ENCODE data around the gene SRP68.
"Not testable (repeated sequence)": the region's sequence is repeated elsewhere in the genome, so short reads cannot be mapped to it uniquely, and the experiment has no call there.

SRP68 gene

GRCh38 chr17:76044475-76045007 is 27.8 kb downstream of the SRP68 start:
- DNase-seq = not testable (repeated sequence)

DNA sequence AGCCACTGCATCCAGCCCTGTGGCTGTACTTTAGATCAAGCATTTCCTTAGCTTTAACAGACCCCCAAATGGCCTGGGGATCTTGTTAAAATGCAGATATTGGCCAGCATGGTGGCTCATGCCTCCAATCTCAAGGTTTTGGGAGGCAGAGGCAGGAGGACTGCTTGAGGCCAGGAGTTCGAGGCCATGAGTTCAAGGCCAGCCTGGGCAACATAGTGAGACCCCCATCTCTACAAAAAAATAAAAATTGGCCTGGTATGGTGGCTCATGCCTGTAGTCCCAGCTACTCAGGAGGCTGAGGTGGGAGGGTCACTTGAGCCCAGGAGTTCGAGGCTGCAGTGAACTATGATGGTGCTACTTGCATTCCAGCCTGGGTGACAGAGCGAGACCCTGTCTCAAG is 29.4 kb downstream of the SRP68 start:
- not testable (repeated sequence) for DNase-seq

DNA sequence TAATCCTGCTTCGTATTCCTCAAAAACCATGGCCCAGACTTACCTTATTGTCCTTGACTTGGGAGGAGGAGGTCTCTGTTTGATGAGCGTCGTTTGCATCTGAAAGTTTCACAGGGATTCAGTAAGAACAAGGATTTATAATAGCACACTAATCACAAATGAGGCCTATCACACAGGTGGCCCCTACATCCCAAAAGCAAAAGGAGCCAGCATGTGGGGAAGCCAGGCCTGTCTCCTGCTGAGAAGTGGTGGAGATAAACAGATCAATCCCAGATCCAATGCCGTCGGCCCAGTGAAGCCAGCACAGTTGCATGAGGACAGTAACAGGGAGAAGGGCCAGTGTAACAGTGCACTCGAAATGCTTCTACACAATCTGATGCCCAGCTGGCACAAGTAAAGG is 31.9 kb downstream of the SRP68 start:
- no peak for DNase-seq

DNA sequence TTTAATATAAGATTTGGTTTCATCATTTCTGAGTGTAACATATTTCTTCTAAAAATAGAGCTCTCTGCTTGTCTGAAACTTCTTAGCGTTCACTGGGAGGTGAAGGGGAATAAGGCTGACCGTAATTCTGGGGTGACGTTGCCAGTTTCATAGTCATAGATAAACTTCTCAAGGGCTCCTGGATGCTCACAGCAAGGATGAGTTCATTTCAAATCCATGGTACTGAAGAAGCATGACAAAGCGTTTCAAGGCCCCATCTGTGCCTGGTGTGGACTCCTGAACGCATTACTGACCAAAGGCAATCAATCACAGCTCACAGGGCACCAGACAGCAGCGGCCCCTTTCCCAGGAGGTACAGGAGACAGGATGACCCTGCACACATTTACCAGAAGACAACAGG is 33.2 kb downstream of the SRP68 start:
- DNase-seq = peak; percentile 55

- DNase-seq = no peak
Observed at GRCh38 chr17:76038050-76038449, 34.3 kb downstream of the SRP68 start.

DNA sequence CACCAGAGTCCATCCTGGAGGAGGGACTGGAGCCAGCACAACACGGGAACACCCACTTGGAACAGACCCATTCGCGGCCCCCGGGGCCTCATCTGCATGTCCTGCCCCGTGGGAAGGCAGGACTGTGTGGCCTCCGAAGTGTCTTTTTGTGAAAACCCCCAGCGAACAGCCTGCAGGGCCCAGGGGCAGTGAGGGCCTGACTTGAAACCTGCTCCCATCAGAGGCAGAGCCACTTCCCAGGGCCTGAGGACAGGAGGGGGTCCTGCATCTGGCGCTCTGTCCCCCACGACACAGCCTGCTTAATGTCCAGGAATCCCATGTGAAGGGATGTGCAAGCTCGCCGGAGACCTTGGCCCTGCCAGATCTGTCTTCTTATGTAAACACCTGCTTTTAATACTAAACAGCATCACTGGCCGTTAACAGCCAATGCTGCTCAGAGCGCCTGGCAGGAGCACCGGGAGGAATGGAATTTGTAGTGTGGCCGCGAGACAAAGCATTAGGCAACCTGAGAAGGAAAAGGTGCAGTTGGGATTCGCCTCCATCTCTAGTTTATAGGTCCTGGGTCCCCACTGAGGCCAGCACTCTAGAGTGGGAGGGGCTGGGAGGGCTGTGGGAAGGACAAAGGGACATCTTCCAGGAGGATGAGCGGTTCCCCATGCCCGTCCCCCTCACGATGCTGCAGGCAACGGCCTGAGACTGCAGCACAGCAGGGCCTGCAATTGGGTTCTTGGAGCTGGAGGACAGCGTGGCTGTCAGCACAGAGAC is 35.6 kb downstream of the SRP68 start:
- DNase-seq = no peak

DNA sequence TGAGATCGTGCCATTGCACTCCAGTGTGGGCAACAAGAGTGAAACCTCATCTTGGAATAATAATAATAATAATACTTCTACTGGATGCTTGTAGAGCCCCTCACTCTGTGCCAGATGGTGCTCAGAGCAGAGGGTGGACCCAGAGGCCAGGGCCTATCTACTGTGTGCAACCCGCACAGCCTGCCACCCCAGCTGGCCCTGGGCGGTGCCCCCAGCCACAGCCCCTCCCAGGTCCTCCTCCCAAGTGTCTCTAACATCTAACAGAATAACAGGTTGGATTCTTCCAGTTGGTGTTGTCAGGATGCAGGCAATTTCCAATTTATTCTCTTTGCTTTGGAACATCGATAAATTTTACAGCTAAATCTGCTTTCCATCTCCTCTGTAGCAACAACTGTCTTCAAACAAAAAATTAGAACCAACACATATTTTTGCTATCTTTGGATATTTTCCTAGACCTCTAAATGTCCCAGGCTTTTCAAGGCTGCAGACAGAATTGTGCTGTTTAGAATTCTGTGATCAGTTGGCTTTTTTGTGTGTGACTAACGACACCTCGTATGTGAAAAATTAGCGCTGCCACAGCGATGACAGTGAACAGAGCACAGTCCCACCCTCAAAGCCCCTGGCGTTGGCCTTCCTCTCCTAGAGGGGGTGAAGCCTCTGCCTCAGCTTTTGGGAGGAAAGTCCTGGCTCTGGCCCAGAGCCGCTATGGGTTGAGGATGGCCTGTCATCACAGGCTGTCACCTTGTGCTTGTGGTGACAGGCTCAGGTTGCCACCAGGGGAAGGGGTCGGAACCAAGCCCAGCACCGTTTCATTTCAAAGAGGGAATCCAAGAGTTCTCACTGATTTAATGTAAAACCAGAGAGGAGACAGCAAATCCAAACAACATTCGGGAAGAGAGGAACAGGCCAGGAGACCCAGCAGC is 37.6 kb downstream of the SRP68 start:
- no peak for DNase-seq

DNA sequence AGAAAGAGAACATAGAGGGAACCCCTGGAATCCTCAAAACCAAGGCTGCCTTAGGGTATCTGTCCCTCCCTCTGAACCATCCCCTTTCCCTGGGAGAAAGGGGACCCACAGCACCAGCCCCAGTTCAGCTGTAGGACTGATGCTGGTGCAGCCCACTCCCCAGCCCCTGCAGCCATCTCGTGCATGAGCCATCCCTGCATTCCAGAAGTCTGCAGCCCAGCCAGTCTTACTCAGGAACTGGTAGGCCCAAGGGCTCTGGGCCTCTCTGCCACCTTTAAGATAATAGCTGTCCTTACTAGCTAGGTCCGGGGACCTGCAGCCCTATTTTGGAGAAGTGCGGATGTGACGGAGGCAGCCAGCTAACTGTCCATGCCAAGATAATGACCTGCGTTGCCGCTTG is 39.2 kb downstream of the SRP68 start:
- no peak for DNase-seq

DNA sequence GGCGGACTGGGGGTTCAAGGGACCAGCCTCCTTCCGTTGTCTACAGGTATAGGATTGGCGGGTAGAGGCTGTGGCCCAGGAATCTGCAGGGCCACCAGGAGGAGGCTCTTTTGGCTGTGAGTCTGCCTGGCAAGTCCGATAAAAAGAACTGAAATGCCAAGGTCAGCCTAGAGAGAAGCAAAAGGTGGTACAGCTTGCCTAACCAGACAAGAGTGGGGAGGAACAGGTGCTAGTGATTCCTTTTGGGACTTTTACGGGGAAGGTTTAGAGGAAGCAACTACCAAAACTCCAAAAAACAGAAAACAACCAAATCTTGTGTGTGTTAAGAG is 39.6 kb downstream of the SRP68 start:
- no peak for DNase-seq

DNA sequence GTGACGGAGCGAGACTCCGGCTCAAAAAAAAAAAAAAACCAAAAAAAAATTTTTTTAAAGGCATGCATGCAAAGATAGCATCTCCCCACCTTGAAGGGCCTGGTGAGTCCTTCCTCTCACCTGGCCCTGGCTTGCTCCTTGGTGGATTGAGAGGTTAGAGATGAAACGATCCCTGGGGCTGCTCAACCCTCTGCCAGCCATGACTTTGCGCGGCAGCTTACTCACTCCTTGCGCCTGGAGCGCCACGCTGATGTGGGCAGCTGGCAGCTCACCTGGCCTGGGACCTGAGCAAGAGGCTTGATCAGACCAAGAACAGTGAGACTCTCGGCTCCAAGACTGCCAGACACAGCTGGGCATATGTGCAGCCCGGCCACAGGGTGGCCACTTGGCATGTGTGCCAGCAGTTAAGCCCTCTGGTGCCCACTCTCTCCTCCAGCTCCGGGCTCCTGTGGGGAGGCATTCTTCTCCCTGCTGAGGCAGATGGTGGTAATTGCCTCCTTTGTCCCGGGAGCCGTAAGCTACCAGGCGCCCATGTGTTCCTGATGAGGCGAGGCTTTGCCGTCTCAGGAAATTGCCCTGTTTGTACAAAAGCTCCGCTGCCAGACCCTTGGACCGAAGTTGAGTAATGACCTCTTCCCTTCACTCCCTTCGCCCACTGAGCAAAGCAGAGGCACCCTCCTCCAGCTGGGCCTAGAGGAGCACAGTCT is 40.1 kb downstream of the SRP68 start:
- DNase-seq = no peak

GRCh38 chr17:76027159-76027839 is 45.0 kb downstream of the SRP68 start, which contains the start of gene EVPL:
Gene EVPL (minus strand): TSS chr17:76027306. CDS start chr17:76027198, 108 bp downstream.
- peak; percentile 20 for DNase-seq

GRCh38 chr17:76026714-76027158 is 45.6 kb downstream of the SRP68 start:
- no peak for DNase-seq

DNA sequence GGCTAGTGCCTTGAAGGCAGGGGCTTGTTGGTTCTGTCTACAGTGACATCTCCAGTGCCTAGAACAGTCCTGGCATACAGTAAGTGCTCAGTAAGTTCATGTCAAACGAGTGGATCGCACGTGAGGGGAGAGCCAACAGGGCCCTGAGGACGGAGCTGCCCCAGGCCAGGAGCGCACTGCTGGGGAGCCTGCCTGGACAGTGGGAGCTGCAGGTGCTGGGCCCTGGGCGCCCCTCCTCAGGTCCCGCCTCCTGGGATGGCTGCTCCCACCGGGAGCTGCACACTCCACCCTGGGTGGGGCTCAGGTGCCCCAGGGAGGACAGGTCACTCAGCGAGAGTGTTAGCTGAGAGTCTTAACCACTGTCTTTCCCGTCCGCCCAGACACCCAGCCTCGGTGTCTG is 47.0 kb downstream of the SRP68 start:
- DNase-seq = no peak

DNA sequence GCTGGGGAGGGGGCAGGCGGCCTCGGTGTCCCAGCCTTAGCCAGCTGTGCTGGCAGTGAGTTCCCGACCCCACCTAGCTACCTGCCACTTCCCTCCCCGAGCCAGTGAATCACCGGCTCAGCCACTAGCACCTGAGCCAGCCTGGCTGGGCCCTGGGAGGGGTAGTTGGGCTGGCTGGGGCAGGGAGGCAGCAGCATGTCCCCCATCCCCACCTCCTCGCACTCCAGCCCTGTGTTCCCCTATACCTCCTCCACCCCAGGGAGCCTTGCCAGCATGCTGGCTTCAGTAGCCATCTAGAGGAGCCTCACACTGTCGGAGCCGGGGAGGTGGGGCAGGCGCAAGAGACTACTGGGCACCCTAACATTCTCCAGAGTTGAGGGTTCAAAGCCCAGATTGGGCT is 48.0 kb downstream of the SRP68 start:
- DNase-seq = no peak

- DNase-seq = no peak
Observed at GRCh38 chr17:76023900-76024237, 48.4 kb downstream of the SRP68 start.

- no peak for DNase-seq
Observed at GRCh38 chr17:76022973-76023899, 49.1 kb downstream of the SRP68 start.

GRCh38 chr17:76022285-76022684 is 50.0 kb downstream of the SRP68 start:
- DNase-seq = no peak

DNA sequence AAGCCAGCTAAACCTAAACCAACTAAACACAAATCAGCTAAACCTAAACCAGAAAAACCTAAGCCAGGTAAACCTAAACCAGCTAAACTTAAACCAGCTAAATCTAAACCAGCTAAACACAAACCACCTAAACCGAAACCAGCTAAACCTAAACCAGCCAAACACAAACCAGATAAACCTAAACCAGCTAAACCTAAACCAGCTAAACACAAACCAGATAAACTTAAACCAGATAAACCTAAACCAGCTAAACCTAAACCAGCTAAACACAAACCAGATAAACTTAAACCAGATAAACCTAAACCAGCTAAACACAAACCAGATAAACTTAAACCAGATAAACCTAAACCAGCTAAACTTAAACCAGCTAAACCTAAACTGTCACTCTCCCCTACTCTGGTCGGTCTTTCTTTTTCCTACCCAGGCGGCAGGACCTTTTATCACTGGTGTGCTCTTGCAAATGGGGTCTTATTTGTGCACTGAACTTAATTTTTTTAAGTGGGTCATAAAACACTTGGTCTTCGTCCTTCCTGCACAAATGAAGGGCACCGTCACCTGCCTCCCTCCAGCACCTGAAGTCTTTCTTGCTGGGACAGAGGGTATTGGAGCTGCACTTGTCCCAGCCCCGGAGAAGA is 52.4 kb downstream of the SRP68 start:
- DNase-seq = no peak

- no peak for DNase-seq
Observed at GRCh38 chr17:76018801-76019200, 53.5 kb downstream of the SRP68 start.

DNA sequence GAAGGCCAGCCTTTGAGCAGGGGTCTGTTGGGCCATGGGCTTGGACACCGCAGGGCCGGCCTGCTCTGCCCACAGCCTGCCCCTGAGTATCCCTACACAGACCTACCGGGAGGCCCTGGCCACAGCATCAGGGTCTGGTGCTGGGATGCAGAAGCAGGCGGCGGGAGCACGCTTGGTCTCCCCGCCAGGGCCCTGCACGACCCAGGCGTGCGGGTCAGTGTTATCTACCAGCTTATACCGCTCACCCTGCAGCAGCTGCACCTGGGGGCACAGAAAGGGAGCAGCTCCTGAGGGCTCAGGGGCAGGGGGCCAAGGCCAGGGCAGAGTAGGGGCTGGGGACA is 54.0 kb downstream of the SRP68 start:
- no peak for DNase-seq

Data from eye (tissue), 1 donor.